ENCODE data around the gene UBE2E2. TPM values are rescaled to one million over a fixed set of nuclear protein-coding genes. Genes with fewer than 3 reads are reported as not detected.

UBE2E2 gene
- total RNA-seq, 2 experiments from 2014 or later: 41.1 to 48.8 TPM

DNA sequence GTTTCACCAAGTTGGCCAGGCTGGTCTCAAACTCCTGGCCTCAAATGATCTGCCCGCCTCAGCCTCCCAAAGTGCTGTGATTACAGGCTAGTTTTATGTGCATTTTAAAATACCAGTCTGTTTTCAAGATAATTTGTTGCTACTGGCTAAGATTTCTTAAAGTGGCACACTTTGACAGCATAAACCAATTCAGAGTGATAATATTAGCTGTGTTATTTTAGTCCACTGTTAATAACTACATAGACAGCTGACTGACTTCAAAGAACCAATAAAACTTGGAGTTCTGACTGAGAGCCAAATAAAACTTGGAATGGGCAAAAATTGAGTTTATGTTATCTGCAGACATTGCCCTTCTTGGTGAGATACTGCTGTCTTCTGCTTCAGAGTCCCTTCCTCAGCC, 291.8 kb downstream of the UBE2E2 start:
- Histone ChIP-seq H2AFZ (ENCODE audit: low read length) (no peak overlapping the region), H4K20me1 (ENCODE audit: insufficient read depth, low read length) (no peaks in the 10 kb centered on the region), H3K79me2 (ENCODE audit: insufficient read depth, low read depth, low read length) (no peaks in the 10 kb centered on the region), H3K9me2 (ENCODE audit: insufficient read depth, low read length) (no peaks in the 10 kb centered on the region), H3K4me2 (ENCODE audit: low read length) (no peak overlapping the region), H3K9me3 (ENCODE audit: low read length) (no peaks in the 10 kb centered on the region), H3K4me3 (ENCODE audit: low read depth, low read length, poor library complexity, severe bottlenecking) (no peak overlapping the region), H3K36me3 (ENCODE audit: insufficient read depth, low read length) (no peaks in the 10 kb centered on the region), H3K27ac (ENCODE audit: low read depth, low read length, poor library complexity, severe bottlenecking) (no peak overlapping the region), H3K4me1 (ENCODE audit: insufficient read depth, low read length, poor library complexity, severe bottlenecking) (no peaks in the 10 kb centered on the region)
- no peak for DNase-seq (ENCODE audit: low spot score)
- intact Hi-C loops (cut with micrococcal nuclease; ENCODE audit: unreplicated experiment): no loop called here
- CTCF ChIA-PET (ENCODE audit: unreplicated experiment): no interaction called here
- POLR2A ChIA-PET: interaction anchor here (0.6 to 2.7 kb wide), 8 partner anchors 9 to 309 kb away, joined by 3 to 12 read pairs (median 4); no protein-coding TSS in a partner anchor
- BruUV-seq (replicated peaks): no TSS peak
- TF ChIP-seq, protein P1, sequence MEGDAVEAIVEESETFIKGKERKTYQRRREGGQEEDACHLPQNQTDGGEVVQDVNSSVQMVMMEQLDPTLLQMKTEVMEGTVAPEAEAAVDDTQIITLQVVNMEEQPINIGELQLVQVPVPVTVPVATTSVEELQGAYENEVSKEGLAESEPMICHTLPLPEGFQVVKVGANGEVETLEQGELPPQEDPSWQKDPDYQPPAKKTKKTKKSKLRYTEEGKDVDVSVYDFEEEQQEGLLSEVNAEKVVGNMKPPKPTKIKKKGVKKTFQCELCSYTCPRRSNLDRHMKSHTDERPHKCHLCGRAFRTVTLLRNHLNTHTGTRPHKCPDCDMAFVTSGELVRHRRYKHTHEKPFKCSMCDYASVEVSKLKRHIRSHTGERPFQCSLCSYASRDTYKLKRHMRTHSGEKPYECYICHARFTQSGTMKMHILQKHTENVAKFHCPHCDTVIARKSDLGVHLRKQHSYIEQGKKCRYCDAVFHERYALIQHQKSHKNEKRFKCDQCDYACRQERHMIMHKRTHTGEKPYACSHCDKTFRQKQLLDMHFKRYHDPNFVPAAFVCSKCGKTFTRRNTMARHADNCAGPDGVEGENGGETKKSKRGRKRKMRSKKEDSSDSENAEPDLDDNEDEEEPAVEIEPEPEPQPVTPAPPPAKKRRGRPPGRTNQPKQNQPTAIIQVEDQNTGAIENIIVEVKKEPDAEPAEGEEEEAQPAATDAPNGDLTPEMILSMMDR (conservative IDR thresholded peaks at IDR 0.05; ENCODE audit: low read length): no peak
- TF ChIP-seq EZH2phosphoT487 (IDR thresholded peaks at IDR 0.05; ENCODE audit: borderline replicate concordance, low read depth, low read length): no peak

- Histone ChIP-seq H2AFZ (ENCODE audit: low read length) (no peak overlapping the region), H3K9me2 (ENCODE audit: insufficient read depth, low read length) (no peaks in the 10 kb centered on the region), H3K36me3 (ENCODE audit: insufficient read depth, low read length) (no peaks in the 10 kb centered on the region), H3K4me1 (ENCODE audit: insufficient read depth, low read length, poor library complexity, severe bottlenecking) (no peaks in the 10 kb centered on the region), H3K9me3 (ENCODE audit: low read length) (no peaks in the 10 kb centered on the region), H3K4me3 (ENCODE audit: low read depth, low read length, poor library complexity, severe bottlenecking) (no peak overlapping the region), H3K79me2 (ENCODE audit: insufficient read depth, low read depth, low read length) (no peaks in the 10 kb centered on the region), H4K20me1 (ENCODE audit: insufficient read depth, low read length) (no peaks in the 10 kb centered on the region), H3K27ac (ENCODE audit: low read depth, low read length, poor library complexity, severe bottlenecking) (no peak overlapping the region), H3K4me2 (ENCODE audit: low read length) (no peak overlapping the region)
- TF ChIP-seq, protein P1 (conservative IDR thresholded peaks at IDR 0.05; ENCODE audit: low read length): no peak
- TF ChIP-seq EZH2phosphoT487 (IDR thresholded peaks at IDR 0.05; ENCODE audit: borderline replicate concordance, low read depth, low read length): no peak
- no TSS peak for BruUV-seq (replicated peaks)
- DNase-seq (ENCODE audit: low spot score): no peak
- CTCF ChIA-PET (ENCODE audit: unreplicated experiment): no interaction called here
- POLR2A ChIA-PET: interaction anchor here (0.6 to 2.7 kb wide), 10 partner anchors 9 to 310 kb away, joined by 3 to 12 read pairs (median 4); no protein-coding TSS in a partner anchor
- intact Hi-C loops (cut with micrococcal nuclease; ENCODE audit: unreplicated experiment): no loop called here
These were observed 292.4 kb downstream of the UBE2E2 start for GRCh38 chr3:23495507-23495906.

DNA sequence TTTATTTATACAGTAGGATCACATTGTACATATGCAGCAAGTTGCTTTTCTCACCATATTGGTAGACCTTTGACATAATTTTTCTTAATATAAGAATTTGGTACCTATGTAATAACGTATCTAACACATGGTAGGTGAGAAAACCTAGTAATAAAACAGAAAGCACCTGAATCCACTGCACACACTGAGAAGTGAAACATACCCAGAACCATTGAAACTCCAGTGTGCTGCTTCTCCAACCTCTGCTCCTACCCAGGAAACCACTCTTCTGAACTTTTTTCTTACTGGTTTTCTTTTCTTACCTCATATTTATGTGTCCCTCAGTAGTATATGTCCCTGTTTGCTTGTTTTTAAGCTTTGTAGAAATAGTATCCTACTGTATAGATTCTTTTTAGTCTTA, 293.0 kb downstream of the UBE2E2 start:
- no peaks in the 10 kb centered on the region for H3K36me3 ChIP-seq (ENCODE audit: insufficient read depth, low read length)
- no peak overlapping the region for H3K27ac ChIP-seq (ENCODE audit: low read depth, low read length, poor library complexity, severe bottlenecking)
- H3K9me3 ChIP-seq (ENCODE audit: low read length): no peaks in the 10 kb centered on the region
- no peak for DNase-seq (ENCODE audit: low spot score)
- POLR2A ChIA-PET: interaction anchor here (1.0 to 2.7 kb wide), 4 partner anchors 15 to 53 kb away, joined by 3 to 12 read pairs (median 5); no protein-coding TSS in a partner anchor
- BruUV-seq (replicated peaks): no TSS peak
- H3K79me2 ChIP-seq (ENCODE audit: insufficient read depth, low read depth, low read length): no peaks in the 10 kb centered on the region
- TF ChIP-seq EZH2phosphoT487 (IDR thresholded peaks at IDR 0.05; ENCODE audit: borderline replicate concordance, low read depth, low read length): no peak
- TF ChIP-seq, protein P1 (conservative IDR thresholded peaks at IDR 0.05; ENCODE audit: low read length): no peak
- no peak overlapping the region for H3K4me2 ChIP-seq (ENCODE audit: low read length)
- H3K4me3 ChIP-seq (ENCODE audit: low read depth, low read length, poor library complexity, severe bottlenecking): no peak overlapping the region
- no peak overlapping the region for H2AFZ ChIP-seq (ENCODE audit: low read length)
- H3K9me2 ChIP-seq (ENCODE audit: insufficient read depth, low read length): no peaks in the 10 kb centered on the region
- intact Hi-C loops (cut with micrococcal nuclease; ENCODE audit: unreplicated experiment): no loop called here
- H4K20me1 ChIP-seq (ENCODE audit: insufficient read depth, low read length): no peaks in the 10 kb centered on the region
- CTCF ChIA-PET (ENCODE audit: unreplicated experiment): no interaction called here
- no peaks in the 10 kb centered on the region for H3K4me1 ChIP-seq (ENCODE audit: insufficient read depth, low read length, poor library complexity, severe bottlenecking)

Data from OCI-LY7 (cell line).